ENCODE measurements around the gene CYP2R1. TPM values are rescaled to one million over a fixed set of nuclear protein-coding genes. Genes with fewer than 3 reads are reported as not detected.

Gene CYP2R1
- total RNA-seq, 1 experiment from 2014 or later: 33.0 TPM

DNA sequence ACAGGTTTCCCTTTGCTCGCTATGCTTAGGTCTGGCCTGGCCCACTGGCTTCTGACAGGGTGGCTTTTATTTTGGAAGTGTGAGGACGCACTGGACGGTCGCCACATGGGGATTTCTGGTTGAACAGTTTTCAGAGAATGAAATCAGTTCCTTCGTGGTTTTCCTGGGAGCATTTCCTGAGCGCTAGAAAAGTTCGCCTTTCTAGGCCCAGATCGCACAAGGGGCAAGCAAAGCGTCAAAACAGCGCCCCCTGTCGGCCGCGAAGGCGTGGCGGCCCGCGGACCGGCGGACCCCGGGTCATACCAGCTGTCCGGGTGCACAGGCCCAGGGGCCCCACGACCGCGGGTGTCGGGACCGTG, 12.7 kb upstream of the CYP2R1 start:
- Mint-ChIP-seq H3K27me3 (ENCODE audit: insufficient read depth, unreplicated experiment) (no peaks in the 10 kb centered on the region), H3K9me3 (ENCODE audit: unreplicated experiment) (no peaks in the 10 kb centered on the region), H3K36me3 (ENCODE audit: insufficient read depth, unreplicated experiment) (no peaks in the 10 kb centered on the region), H3K4me3 (ENCODE audit: unreplicated experiment) (no peak overlapping the region), H3K4me1 (ENCODE audit: low read depth, unreplicated experiment) (peaks cover 12% of the 10 kb centered on the region), H3K27ac (ENCODE audit: unreplicated experiment) (no peak overlapping the region)
- DNase-seq: no peak
- H3K27me3 ChIP-seq (replicated peaks; ENCODE audit: control insufficient read depth, insufficient read depth, low read length): no peaks in the 10 kb centered on the region
- ChIA-PET CTCF (no interaction called here), POLR2A (no interaction called here)
- no peaks in the 10 kb centered on the region for H3K36me3 ChIP-seq (ENCODE audit: control insufficient read depth, insufficient read depth, low read length)
- no peak overlapping the region for H3K4me3 ChIP-seq (ENCODE audit: low read depth, low read length)
- BruUV-seq (replicated peaks): no TSS peak
- TF ChIP-seq, protein P1, sequence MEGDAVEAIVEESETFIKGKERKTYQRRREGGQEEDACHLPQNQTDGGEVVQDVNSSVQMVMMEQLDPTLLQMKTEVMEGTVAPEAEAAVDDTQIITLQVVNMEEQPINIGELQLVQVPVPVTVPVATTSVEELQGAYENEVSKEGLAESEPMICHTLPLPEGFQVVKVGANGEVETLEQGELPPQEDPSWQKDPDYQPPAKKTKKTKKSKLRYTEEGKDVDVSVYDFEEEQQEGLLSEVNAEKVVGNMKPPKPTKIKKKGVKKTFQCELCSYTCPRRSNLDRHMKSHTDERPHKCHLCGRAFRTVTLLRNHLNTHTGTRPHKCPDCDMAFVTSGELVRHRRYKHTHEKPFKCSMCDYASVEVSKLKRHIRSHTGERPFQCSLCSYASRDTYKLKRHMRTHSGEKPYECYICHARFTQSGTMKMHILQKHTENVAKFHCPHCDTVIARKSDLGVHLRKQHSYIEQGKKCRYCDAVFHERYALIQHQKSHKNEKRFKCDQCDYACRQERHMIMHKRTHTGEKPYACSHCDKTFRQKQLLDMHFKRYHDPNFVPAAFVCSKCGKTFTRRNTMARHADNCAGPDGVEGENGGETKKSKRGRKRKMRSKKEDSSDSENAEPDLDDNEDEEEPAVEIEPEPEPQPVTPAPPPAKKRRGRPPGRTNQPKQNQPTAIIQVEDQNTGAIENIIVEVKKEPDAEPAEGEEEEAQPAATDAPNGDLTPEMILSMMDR (IDR thresholded peaks at IDR 0.05; ENCODE audit: insufficient read depth in 1 of 2, low read depth in 1 of 2, low read length in 1 of 2, severe bottlenecking in 1 of 2, unreplicated experiment in 1 of 2): peak in 1 of 2 experiments; percentile 43
- intact Hi-C loops (cut with micrococcal nuclease; ENCODE audit: unreplicated experiment): no loop called here
- no peaks in the 10 kb centered on the region for H3K9me3 ChIP-seq
- H3K4me1 ChIP-seq: peaks cover 6% of the 10 kb centered on the region; the same call in 1 of the 2 replicates

GRCh38 chr11:14902650-14903350, 10.8 kb upstream of the CYP2R1 start:
- TF ChIP-seq, protein P1 (IDR thresholded peaks at IDR 0.05; ENCODE audit: insufficient read depth in 1 of 2, low read depth in 1 of 2, low read length in 1 of 2, severe bottlenecking in 1 of 2, unreplicated experiment in 1 of 2): no peak
- ChIA-PET CTCF (interaction anchor here (0.6 to 0.9 kb wide), 2 partner anchors 113 to 278 kb away, joined by 3 to 10 read pairs; no protein-coding TSS in a partner anchor), POLR2A (interaction anchor here (0.5 kb wide), 1 partner anchor 363 kb away, joined by 3 read pairs; no protein-coding TSS in a partner anchor)
- no TSS peak for BruUV-seq (replicated peaks)
- H3K4me1 Mint-ChIP-seq (ENCODE audit: low read depth, unreplicated experiment): peaks cover 3% of the 10 kb centered on the region
- H3K4me3 ChIP-seq (ENCODE audit: low read depth, low read length): no peak overlapping the region
- H3K9me3 ChIP-seq: no peaks in the 10 kb centered on the region
- H3K4me1 ChIP-seq: no peaks in the 10 kb centered on the region
- no peaks in the 10 kb centered on the region for H3K27me3 Mint-ChIP-seq (ENCODE audit: insufficient read depth, unreplicated experiment)
- no peak for DNase-seq
- intact Hi-C loops (cut with micrococcal nuclease; ENCODE audit: unreplicated experiment): no loop called here
- H3K36me3 ChIP-seq (ENCODE audit: control insufficient read depth, insufficient read depth, low read length): no peaks in the 10 kb centered on the region
- no peak overlapping the region for H3K4me3 Mint-ChIP-seq (ENCODE audit: unreplicated experiment)
- H3K27me3 ChIP-seq (replicated peaks; ENCODE audit: control insufficient read depth, insufficient read depth, low read length): no peaks in the 10 kb centered on the region
- H3K9me3 Mint-ChIP-seq (ENCODE audit: unreplicated experiment): no peaks in the 10 kb centered on the region
- H3K36me3 Mint-ChIP-seq (ENCODE audit: insufficient read depth, unreplicated experiment): no peaks in the 10 kb centered on the region
- H3K27ac Mint-ChIP-seq (ENCODE audit: unreplicated experiment): no peak overlapping the region

- H3K4me3 ChIP-seq (ENCODE audit: low read depth, low read length): no peak overlapping the region
- Mint-ChIP-seq H3K27ac (ENCODE audit: unreplicated experiment) (no peak overlapping the region), H3K27me3 (ENCODE audit: insufficient read depth, unreplicated experiment) (no peaks in the 10 kb centered on the region), H3K9me3 (ENCODE audit: unreplicated experiment) (no peaks in the 10 kb centered on the region), H3K4me1 (ENCODE audit: low read depth, unreplicated experiment) (no peaks in the 10 kb centered on the region), H3K4me3 (ENCODE audit: unreplicated experiment) (no peak overlapping the region), H3K36me3 (ENCODE audit: insufficient read depth, unreplicated experiment) (no peaks in the 10 kb centered on the region)
- DNase-seq: no peak
- POLR2A ChIA-PET: no interaction called here
- TF ChIP-seq, protein P1 (IDR thresholded peaks at IDR 0.05; ENCODE audit: insufficient read depth in 1 of 2, low read depth in 1 of 2, low read length in 1 of 2, severe bottlenecking in 1 of 2, unreplicated experiment in 1 of 2): no peak
- H3K36me3 ChIP-seq (ENCODE audit: control insufficient read depth, insufficient read depth, low read length): no peaks in the 10 kb centered on the region
- no peaks in the 10 kb centered on the region for H3K4me1 ChIP-seq
- CTCF ChIA-PET: no interaction called here
- no peaks in the 10 kb centered on the region for H3K9me3 ChIP-seq
- no peaks in the 10 kb centered on the region for H3K27me3 ChIP-seq (replicated peaks; ENCODE audit: control insufficient read depth, insufficient read depth, low read length)
- intact Hi-C loops (cut with micrococcal nuclease; ENCODE audit: unreplicated experiment): no loop called here
- BruUV-seq (replicated peaks): no TSS peak
Measured at GRCh38 chr11:14898906-14899305, 6.9 kb upstream of the CYP2R1 start.
